GM12873 (cell line): ENCODE measurements around the gene ADGB.

Experiments
- CTCF ChIP-seq: IDR thresholded peaks from 2 replicates; pipeline ENCODE4 v1.5.1; 2012; ENCODE audit warnings: low read depth, mild to moderate bottlenecking, moderate library complexity, low read length, control low read depth; ENCODE audit not compliant: insufficient read depth; ENCODE audit errors: missing control alignments

The ADGB gene

DNA sequence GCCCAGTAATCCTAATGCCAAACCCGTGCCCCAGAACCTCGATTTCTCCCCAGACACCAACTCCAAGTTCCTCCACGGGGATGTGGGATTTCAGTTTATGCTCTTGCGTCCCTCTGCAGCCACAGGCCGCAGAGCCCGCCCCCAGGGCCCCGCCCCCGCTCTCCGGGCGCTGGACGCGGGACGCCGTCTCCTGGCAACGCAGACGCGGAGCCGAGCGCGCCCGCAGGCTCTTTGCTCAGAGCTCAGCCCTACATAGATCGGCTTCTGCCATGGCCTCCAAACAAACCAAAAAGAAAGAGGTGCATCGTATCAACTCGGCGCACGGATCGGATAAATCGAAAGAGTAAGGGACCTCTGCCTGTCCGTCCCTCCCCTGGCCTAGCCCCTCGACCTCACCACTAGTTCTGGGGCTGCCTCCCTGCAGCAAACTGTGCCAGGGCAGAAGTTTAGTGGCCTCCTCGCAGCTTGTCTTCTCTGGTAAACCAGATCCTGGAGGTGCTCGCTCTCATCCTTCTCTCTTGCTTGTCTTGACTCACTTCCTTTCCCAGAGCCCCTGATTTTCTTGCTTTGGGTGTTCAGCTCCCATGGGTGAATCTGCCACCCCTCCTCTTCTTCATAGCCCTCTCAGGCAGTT lies at the start of gene ADGB:
Gene ADGB, plus strand, starts transcription at position 201 of the 634 bp plus-strand sequence. Its CDS starts 69 bp downstream, at position 270.
- TF ChIP-seq CTCF = no peak

DNA sequence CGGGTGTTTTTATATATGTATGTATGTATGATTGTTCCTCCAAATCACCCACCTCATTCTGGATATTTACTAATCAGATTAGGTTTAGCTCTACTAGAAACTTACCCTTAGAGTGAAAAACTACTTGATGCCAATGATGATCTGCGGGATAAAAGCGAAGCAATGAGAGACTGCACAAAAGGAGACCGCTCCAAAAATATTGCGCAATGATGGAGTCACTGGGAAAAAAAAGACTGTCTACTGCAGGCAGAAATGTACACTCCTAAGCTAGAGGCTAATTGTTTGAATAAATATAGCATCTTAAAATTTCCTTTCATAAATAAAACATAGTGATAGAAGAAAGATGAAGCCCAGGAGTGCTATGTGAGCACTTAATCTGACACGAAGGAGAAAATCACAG lies 47.9 kb upstream of the ADGB start:
- TF ChIP-seq CTCF = no peak

GRCh38 chr6:146551545-146551944 lies 47.2 kb upstream of the ADGB start:
- no peak for TF ChIP-seq CTCF

DNA sequence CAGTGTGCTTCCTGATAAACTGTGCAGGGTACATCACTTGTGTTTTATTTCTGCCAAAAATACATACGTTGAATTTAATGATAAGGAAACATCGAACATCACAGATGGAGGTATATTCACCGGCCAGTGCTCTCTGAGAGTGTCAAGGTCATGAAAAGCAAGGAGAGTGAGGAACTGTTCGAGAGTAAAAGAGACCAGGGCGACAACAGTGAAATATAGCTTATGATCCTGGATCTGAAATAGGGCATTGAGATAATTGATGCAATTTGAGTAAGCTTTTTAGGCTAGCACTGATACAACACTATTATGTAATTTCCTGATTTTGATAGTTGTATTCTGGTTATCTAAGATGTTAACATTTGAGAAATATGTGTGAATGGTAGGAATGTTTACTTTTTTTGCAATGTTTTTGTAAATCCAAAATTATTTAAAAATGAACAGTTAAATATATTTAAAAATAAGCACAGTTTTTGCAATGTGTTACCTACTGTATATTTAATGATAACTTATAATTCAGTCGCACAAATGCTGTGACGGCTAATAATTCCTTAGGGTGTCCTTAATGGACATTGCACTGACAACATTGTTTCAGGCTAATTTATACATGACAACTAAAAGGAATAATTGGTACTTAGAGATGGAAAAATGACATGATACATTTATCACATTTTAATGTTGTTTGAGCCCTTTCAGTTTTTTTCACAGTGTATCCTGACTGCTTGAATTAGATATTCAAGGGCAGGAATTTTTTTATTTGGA lies 45.2 kb upstream of the ADGB start:
- no peak for TF ChIP-seq CTCF

DNA sequence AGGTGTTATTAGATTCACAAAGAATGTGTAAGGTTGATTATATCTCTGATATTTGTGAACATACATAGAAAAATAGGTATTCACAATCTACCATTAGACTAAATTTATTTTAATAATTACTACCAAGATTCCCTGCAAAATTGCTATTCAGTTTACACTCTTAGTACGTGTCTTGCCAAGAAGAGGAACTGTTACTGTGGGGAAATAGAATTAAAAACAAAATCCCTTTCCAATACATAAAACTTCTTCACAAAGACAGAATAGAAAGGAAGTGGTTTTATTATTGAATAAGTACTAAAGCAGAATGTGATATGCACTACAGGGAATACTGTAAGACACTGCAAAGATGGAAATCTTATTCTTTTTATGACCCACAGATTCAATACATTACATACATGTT lies 38.2 kb upstream of the ADGB start:
- TF ChIP-seq CTCF = no peak

DNA sequence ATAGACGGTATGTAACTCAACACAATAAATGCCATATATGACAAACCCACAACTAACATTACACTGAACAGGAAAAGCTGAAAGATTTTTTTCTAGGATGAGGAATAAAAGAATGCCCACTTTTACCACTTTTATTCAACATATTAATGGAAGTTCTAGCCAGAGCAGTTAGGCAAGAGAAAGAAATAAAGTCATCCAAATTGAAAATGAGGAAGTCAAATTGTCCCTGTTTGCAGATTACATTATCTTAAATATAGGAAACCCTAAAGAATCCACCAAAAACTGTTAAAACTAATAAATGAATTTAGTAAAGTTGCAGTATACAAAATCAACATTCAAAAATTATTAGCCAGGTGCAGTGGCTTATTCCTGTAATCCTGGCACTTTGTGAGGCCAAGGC lies 24.6 kb upstream of the ADGB start:
- TF ChIP-seq CTCF = no peak

GRCh38 chr6:146578054-146578453 lies 20.7 kb upstream of the ADGB start:
- no peak for TF ChIP-seq CTCF
